Measurements from ENCODE around the gene ADRM1.

The ADRM1 gene

GRCh38 chr20:62287129-62287528 lies 15.7 kb upstream of the ADRM1 start:
- TF ChIP-seq CTCF (IDR thresholded peaks at IDR 0.05), result no peak

GRCh38 chr20:62287759-62288534 lies 14.8 kb upstream of the ADRM1 start:
- no peak for TF ChIP-seq CTCF (IDR thresholded peaks at IDR 0.05)

GRCh38 chr20:62288535-62289105 lies 14.2 kb upstream of the ADRM1 start:
- TF ChIP-seq CTCF (IDR thresholded peaks at IDR 0.05), result no peak

GRCh38 chr20:62289131-62289530 lies 13.7 kb upstream of the ADRM1 start:
- no peak for TF ChIP-seq CTCF (IDR thresholded peaks at IDR 0.05)

- no peak for TF ChIP-seq CTCF (IDR thresholded peaks at IDR 0.05)
Observed at GRCh38 chr20:62289898-62290297, 12.9 kb upstream of the ADRM1 start.

- TF ChIP-seq CTCF (IDR thresholded peaks at IDR 0.05), result no peak
Observed at GRCh38 chr20:62291251-62292066, 11.3 kb upstream of the ADRM1 start.

- TF ChIP-seq CTCF (IDR thresholded peaks at IDR 0.05), result no peak
Observed at GRCh38 chr20:62292108-62292507, 10.7 kb upstream of the ADRM1 start.
